ENCODE results near the gene VSIG8. TPM values are rescaled to one million over a fixed set of nuclear protein-coding genes. Genes with fewer than 3 reads are reported as not detected.

Gene VSIG8
- total RNA-seq, 1 experiment from 2014 or later, result not detected

DNA sequence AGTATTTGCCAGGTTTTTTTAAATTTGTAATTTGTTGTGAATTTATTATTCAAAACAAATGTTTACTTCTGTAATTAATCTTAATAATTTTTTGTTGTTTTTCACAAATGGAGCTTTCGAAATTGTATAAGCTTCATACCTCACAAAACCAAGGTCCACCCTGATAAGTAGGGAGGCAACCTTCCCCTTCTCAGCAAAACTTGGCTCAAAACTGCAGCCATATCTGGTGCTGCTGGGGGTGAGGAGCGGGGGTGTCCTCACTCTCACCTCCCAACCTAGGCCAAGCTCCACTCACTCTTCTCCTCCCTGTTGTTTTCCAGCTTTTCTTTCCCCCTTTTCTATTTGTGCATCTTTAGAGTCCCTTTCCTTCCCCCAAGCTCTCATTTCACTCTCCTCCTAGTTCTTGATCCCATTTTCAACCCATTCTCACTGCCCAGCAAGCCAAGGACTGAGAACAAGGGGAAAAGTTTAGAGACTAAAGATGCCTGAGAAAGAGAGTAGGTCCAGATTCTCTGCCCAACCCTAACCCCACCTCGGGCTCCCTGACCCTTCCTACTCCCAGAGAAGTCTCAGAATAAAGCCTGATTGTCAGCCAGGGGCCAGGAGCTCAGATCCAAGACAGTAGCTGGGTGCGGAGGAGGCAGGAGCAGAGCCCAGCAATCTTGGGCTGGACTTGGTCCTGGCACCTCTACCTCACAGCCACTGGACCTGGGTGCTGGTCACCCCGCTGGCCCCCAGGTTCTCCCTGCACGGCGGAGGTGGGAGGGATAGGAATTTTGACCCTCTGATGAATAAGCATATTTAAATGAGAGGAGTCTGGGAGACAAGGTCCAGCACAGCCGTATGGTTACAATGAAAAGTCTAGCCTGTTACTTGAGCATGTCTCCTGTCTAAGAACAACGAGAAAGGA is 45.8 kb upstream of the VSIG8 start:
- Mint-ChIP-seq H3K36me3 (peaks cover 5% of the 10 kb centered on the region; the same call in 1 of the 2 replicates), H3K27ac (no peak overlapping the region), H3K4me1 (peaks cover 35% of the 10 kb centered on the region), H3K4me3 (no peak overlapping the region), H3K27me3 (ENCODE audit: low read depth) (peaks cover 5% of the 10 kb centered on the region; the same call in 1 of the 2 replicates), H3K9me3 (peaks cover 12% of the 10 kb centered on the region)
- TF ChIP-seq SP1 (CRISPR knock-in tag; conservative IDR thresholded peaks at IDR 0.05) (no peak), ZNF416 (CRISPR knock-in tag; IDR thresholded peaks at IDR 0.05) (no peak), FOXK1 (CRISPR knock-in tag; IDR thresholded peaks at IDR 0.05) (no peak), ZNF317 (CRISPR knock-in tag; IDR thresholded peaks at IDR 0.05; ENCODE audit: borderline replicate concordance, low read depth) (no peak), SMAD4 (CRISPR knock-in tag; IDR thresholded peaks at IDR 0.05) (no peak), ZNF263 (CRISPR knock-in tag; IDR thresholded peaks at IDR 0.05; ENCODE audit: low read depth) (no peak), OVOL2 (CRISPR knock-in tag; IDR thresholded peaks at IDR 0.05; ENCODE audit: borderline replicate concordance) (no peak), ZNF219 (CRISPR knock-in tag; IDR thresholded peaks at IDR 0.05; ENCODE audit: borderline replicate concordance) (no peak), CREM (CRISPR knock-in tag; IDR thresholded peaks at IDR 0.05) (no peak), ZNF396 (CRISPR knock-in tag; IDR thresholded peaks at IDR 0.05; ENCODE audit: borderline replicate concordance) (no peak)
- TF ChIP-seq, protein P1, sequence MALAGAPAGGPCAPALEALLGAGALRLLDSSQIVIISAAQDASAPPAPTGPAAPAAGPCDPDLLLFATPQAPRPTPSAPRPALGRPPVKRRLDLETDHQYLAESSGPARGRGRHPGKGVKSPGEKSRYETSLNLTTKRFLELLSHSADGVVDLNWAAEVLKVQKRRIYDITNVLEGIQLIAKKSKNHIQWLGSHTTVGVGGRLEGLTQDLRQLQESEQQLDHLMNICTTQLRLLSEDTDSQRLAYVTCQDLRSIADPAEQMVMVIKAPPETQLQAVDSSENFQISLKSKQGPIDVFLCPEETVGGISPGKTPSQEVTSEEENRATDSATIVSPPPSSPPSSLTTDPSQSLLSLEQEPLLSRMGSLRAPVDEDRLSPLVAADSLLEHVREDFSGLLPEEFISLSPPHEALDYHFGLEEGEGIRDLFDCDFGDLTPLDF (CRISPR knock-in tag; IDR thresholded peaks at IDR 0.05), result no peak
- TF ChIP-seq, protein P2, sequence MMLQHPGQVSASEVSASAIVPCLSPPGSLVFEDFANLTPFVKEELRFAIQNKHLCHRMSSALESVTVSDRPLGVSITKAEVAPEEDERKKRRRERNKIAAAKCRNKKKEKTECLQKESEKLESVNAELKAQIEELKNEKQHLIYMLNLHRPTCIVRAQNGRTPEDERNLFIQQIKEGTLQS (CRISPR knock-in tag; conservative IDR thresholded peaks at IDR 0.05), result no peak
- TF ChIP-seq, protein P3, sequence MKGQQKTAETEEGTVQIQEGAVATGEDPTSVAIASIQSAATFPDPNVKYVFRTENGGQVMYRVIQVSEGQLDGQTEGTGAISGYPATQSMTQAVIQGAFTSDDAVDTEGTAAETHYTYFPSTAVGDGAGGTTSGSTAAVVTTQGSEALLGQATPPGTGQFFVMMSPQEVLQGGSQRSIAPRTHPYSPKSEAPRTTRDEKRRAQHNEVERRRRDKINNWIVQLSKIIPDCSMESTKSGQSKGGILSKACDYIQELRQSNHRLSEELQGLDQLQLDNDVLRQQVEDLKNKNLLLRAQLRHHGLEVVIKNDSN (CRISPR knock-in tag; IDR thresholded peaks at IDR 0.05), result no peak
- TF ChIP-seq, protein P4, sequence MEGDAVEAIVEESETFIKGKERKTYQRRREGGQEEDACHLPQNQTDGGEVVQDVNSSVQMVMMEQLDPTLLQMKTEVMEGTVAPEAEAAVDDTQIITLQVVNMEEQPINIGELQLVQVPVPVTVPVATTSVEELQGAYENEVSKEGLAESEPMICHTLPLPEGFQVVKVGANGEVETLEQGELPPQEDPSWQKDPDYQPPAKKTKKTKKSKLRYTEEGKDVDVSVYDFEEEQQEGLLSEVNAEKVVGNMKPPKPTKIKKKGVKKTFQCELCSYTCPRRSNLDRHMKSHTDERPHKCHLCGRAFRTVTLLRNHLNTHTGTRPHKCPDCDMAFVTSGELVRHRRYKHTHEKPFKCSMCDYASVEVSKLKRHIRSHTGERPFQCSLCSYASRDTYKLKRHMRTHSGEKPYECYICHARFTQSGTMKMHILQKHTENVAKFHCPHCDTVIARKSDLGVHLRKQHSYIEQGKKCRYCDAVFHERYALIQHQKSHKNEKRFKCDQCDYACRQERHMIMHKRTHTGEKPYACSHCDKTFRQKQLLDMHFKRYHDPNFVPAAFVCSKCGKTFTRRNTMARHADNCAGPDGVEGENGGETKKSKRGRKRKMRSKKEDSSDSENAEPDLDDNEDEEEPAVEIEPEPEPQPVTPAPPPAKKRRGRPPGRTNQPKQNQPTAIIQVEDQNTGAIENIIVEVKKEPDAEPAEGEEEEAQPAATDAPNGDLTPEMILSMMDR (IDR thresholded peaks at IDR 0.05), result no peak
- TF ChIP-seq, protein P5, sequence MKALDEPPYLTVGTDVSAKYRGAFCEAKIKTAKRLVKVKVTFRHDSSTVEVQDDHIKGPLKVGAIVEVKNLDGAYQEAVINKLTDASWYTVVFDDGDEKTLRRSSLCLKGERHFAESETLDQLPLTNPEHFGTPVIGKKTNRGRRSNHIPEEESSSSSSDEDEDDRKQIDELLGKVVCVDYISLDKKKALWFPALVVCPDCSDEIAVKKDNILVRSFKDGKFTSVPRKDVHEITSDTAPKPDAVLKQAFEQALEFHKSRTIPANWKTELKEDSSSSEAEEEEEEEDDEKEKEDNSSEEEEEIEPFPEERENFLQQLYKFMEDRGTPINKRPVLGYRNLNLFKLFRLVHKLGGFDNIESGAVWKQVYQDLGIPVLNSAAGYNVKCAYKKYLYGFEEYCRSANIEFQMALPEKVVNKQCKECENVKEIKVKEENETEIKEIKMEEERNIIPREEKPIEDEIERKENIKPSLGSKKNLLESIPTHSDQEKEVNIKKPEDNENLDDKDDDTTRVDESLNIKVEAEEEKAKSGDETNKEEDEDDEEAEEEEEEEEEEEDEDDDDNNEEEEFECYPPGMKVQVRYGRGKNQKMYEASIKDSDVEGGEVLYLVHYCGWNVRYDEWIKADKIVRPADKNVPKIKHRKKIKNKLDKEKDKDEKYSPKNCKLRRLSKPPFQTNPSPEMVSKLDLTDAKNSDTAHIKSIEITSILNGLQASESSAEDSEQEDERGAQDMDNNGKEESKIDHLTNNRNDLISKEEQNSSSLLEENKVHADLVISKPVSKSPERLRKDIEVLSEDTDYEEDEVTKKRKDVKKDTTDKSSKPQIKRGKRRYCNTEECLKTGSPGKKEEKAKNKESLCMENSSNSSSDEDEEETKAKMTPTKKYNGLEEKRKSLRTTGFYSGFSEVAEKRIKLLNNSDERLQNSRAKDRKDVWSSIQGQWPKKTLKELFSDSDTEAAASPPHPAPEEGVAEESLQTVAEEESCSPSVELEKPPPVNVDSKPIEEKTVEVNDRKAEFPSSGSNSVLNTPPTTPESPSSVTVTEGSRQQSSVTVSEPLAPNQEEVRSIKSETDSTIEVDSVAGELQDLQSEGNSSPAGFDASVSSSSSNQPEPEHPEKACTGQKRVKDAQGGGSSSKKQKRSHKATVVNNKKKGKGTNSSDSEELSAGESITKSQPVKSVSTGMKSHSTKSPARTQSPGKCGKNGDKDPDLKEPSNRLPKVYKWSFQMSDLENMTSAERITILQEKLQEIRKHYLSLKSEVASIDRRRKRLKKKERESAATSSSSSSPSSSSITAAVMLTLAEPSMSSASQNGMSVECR (CRISPR knock-in tag; IDR thresholded peaks at IDR 0.05; ENCODE audit: borderline replicate concordance), result no peak
- TF ChIP-seq, protein P6, sequence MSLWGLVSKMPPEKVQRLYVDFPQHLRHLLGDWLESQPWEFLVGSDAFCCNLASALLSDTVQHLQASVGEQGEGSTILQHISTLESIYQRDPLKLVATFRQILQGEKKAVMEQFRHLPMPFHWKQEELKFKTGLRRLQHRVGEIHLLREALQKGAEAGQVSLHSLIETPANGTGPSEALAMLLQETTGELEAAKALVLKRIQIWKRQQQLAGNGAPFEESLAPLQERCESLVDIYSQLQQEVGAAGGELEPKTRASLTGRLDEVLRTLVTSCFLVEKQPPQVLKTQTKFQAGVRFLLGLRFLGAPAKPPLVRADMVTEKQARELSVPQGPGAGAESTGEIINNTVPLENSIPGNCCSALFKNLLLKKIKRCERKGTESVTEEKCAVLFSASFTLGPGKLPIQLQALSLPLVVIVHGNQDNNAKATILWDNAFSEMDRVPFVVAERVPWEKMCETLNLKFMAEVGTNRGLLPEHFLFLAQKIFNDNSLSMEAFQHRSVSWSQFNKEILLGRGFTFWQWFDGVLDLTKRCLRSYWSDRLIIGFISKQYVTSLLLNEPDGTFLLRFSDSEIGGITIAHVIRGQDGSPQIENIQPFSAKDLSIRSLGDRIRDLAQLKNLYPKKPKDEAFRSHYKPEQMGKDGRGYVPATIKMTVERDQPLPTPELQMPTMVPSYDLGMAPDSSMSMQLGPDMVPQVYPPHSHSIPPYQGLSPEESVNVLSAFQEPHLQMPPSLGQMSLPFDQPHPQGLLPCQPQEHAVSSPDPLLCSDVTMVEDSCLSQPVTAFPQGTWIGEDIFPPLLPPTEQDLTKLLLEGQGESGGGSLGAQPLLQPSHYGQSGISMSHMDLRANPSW (CRISPR knock-in tag; conservative IDR thresholded peaks at IDR 0.05; ENCODE audit: low read depth), result no peak
- CTCF ChIA-PET, result interaction anchor here (2.5 kb wide), 1 partner anchor 99 kb away, joined by 9 read pairs; no protein-coding TSS in a partner anchor
- POLR2A ChIA-PET, result no interaction called here
- no peak for ATAC-seq
- no peak for DNase-seq (ENCODE audit: low spot score)
